GM13977 (cell line): ENCODE data around the gene EBF4.

Source experiments
- DNase-seq: peaks from one replicate; pipeline ENCODE4 v3.0.0; 2012; ENCODE audit warnings: low spot score
- in situ Hi-C: fragments of 300-500 bp; cut with MboI; formaldehyde crosslinking; loops from one replicate; pipeline ENCODE4 v1.12.0; 2022; ENCODE audit warnings: low sequenced_read_pairs, low pct_unique_long_range_greater_than_20kb, mixed read lengths, inconsistent platforms; ENCODE audit not compliant: unreplicated experiment
- TF ChIP-seq, protein P1 (sequence below): IDR thresholded peaks from 2 replicates; pipeline ENCODE4 v1.5.1; 2012; ENCODE audit warnings: mild to moderate bottlenecking, control low read depth; ENCODE audit not compliant: insufficient read depth; ENCODE audit errors: extremely low read depth, missing control alignments

The EBF4 gene

DNA sequence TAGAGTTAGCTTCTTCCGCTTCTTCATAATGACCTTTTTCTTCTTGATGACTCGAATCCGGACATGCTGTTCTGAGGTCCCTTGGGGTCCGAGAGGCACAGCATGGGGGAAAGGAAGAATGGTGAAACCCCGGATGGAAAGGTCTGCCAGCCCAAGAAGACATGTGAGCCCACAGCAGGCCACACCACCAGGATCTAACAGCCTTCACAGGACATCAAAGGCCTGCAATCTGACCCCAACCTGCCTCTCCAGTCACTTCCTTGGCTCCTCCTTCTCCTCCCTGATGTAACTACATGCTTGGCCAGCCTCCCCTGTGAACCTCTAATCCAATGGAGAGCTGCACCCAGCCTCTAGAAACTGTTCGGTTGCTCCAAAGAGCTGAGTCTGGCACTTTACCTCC lies 106.2 kb downstream of the EBF4 start:
- TF ChIP-seq, protein P1, sequence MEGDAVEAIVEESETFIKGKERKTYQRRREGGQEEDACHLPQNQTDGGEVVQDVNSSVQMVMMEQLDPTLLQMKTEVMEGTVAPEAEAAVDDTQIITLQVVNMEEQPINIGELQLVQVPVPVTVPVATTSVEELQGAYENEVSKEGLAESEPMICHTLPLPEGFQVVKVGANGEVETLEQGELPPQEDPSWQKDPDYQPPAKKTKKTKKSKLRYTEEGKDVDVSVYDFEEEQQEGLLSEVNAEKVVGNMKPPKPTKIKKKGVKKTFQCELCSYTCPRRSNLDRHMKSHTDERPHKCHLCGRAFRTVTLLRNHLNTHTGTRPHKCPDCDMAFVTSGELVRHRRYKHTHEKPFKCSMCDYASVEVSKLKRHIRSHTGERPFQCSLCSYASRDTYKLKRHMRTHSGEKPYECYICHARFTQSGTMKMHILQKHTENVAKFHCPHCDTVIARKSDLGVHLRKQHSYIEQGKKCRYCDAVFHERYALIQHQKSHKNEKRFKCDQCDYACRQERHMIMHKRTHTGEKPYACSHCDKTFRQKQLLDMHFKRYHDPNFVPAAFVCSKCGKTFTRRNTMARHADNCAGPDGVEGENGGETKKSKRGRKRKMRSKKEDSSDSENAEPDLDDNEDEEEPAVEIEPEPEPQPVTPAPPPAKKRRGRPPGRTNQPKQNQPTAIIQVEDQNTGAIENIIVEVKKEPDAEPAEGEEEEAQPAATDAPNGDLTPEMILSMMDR, result no peak
- peak; percentile 46 for DNase-seq
- in situ Hi-C loops, result no loop called here

DNA sequence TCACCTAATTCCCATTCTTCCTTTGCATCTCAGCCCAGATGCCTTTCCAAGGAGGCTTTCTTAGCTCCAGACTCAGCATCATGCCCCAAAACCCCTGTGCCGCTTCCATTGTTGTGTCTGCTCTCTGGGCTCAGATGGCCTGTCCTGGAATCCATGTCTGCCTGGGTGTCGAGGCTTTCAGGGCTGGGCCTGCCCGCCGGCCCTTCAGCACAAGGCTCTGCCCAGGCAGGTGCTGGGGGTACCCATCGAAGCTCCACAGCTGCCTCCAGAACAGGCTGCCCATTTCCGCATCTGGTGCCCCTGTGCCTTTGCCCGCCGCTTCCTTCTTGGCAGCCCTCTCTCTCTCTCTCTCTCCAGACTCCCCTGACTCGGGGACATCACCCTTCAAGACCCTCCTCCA lies 106.7 kb downstream of the EBF4 start:
- peak; percentile 45 for DNase-seq
- in situ Hi-C loops, result no loop called here
- TF ChIP-seq, protein P1, result no peak

DNA sequence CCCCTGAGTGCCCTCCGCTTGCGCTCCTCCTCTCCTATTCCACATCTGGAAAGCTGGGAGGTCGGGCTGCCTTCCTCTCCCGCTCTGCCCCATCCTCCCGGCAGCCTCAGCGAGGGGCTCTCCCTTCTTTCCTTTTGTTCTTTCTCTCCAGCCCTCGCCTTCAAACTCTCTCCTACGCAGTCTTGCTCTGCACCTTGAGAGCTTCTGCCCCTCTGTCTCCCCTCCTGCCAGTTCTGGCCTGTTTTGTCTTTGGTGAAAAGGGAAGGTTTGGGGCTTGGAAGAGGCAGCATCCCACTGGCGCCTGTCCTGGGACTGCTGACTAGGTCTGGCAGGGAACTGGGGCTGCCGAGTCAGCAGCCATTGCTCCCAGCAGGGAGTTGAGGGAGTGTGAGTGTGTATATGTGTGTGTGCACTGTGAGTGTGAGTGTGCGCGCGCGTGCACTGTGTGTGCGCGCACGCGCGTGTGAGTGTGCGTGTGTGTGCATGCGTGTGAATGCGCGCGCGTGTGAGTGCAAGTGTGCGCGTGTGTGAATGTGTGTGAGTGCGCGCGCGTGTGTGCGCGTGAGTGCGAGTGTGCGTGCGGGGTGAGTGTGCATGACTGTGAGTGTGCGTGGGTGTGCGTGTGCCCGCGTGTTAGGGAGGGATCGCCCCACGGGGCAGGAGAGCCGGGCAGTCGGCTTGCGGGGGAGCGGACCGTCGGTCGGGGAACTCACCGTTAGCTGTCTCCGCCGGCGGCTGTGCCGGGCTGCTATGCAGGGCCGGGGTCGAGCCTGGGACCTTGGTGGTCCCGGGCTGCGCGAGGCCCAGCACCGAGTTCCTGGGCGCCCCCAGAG lies 107.3 kb downstream of the EBF4 start:
- TF ChIP-seq, protein P1, result no peak
- DNase-seq, result peak; percentile 59
- in situ Hi-C loops, result no loop called here

DNA sequence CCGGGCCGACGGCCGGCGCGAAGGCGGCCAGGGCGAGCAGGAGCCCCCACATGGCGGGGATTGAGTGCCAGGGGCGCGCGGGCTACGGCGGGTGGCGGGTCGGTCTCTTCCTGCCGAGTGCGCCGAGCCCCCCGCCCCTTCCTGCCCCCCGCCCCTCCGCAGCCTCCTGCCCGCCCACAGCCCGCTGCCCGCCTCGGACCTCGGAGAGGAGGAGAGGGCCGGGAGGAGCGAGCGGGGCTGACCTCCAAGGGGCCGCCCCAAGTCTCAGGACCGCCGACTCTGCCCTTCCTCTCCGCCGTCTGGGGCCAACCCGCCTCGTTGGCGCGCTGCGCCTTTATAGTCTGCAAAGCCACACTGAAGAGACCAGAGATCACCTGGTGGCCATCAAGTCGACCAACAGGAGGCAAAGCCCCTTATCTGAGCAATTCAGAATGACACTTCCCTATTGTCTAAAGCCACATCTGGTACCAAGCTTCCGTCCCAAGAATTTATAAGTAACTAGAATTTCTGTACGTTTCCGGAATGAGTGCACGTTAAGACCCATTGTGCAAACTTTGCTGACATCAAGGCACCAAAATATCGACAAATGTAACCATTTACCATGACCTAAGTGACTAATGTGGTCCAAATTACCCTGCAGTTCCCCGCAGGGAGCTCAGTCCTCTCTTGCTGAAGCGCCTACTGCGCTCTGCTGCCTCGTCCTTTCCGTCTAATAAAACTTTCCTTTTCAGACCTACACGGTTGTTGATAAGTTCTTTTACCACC lies 108.1 kb downstream of the EBF4 start, which contains the start of gene CPXM1:
TSS of gene CPXM1 (minus strand) at position 107 of the 765 bp plus-strand sequence. CDS start at position 52, 55 bp downstream.
- DNase-seq, result peak; percentile 68
- in situ Hi-C loops, result no loop called here
- TF ChIP-seq, protein P1, result no peak

DNA sequence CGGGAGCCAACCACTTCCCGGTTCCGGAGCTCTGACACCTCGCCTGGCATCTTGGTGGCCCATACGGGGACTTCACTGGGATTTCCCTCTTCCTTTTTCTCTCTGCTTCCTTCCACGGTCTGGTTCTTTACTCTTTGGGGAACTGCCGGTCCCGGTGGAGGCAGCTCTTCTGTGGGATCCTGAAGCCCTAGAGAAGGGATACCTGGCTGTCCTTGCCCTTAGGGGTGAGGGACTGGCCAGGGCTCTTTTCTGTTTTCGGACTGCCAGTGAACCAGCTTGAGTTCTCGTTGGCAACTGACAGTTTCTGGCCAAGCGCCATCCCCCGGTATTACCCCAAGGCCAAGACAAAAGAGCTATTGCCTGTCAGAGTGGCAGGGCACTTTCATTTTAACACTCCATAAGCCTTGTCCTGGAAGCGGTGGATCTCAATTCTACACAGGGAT lies 108.7 kb downstream of the EBF4 start:
- in situ Hi-C loops, result no loop called here
- TF ChIP-seq, protein P1, result no peak
- peak; percentile 28 for DNase-seq

DNA sequence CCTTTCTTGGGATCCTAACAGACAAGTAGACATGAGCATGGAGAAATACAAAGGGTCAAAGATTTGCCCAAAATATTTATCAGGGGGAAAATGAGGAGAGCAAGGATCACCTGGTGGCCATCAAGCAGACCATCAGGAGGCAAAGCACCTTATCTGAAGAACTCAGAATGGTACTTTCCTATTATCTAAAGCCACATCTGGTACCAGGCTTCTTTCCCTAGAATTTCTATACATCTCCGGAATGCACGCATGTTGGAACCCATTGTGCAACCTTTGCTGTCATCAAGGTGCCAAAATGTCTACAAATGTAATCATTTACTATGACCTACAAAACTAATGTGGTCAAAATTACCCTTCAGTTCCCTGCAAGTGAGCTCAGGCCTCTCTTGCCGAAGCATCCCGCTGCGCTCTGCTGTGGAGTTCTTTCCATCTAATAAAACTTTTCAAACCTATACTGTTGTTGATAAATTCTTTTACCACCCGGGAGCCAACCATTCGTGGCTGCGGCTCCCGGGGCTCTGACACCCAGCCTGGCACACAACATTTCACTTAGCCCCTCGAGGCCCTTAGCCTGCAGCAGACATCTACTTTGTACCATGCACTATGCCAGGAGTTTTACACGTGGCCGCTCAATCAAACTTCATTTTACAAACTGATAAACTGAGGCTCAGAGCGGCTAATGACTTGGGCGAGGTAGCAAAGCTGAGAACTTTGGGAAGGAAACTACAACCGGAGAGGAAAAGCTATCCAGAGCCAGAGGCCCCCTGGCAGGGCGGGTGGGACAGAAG lies 111.7 kb downstream of the EBF4 start:
- in situ Hi-C loops, result no loop called here
- TF ChIP-seq, protein P1, result no peak
- DNase-seq, result no peak
